Gastroesophageal sphincter (tissue), 3 donors: ENCODE measurements around the gene LIF.

Experiments used
- EP300 ChIP-seq: sonication (generic); formaldehyde crosslinking; IDR thresholded peaks from one replicate; pipeline ENCODE4 v1.6.1; 2017; ENCODE audit warnings: antibody characterized with exemption, mild to moderate bottlenecking
- POLR2A ChIP-seq, 2 donors: fragments of 450-650 bp; IDR thresholded peaks; one replicate each; pipeline ENCODE4 v1.6.1; 2017; ENCODE audit warnings: antibody characterized with exemption in 2 of 2, mild to moderate bottlenecking in 2 of 2, moderate library complexity in 1 of 2
- POLR2AphosphoS5 ChIP-seq: sonication (generic); formaldehyde crosslinking; IDR thresholded peaks from one replicate; pipeline ENCODE4 v1.6.1; 2017; ENCODE audit warnings: antibody characterized with exemption
- TF ChIP-seq, protein P1 (sequence below), 4 experiments: fragments of 200-600 bp in 2 of 4; fragments of 450-650 bp in 2 of 4; sonication (generic) in 1 of 4; IDR thresholded peaks; one replicate each; pipeline ENCODE4 v1.5.1; 2017 to 2019; ENCODE audit warnings: antibody characterized with exemption in 4 of 4, mild to moderate bottlenecking in 2 of 4, moderate library complexity in 2 of 4

- TF ChIP-seq, protein P1, sequence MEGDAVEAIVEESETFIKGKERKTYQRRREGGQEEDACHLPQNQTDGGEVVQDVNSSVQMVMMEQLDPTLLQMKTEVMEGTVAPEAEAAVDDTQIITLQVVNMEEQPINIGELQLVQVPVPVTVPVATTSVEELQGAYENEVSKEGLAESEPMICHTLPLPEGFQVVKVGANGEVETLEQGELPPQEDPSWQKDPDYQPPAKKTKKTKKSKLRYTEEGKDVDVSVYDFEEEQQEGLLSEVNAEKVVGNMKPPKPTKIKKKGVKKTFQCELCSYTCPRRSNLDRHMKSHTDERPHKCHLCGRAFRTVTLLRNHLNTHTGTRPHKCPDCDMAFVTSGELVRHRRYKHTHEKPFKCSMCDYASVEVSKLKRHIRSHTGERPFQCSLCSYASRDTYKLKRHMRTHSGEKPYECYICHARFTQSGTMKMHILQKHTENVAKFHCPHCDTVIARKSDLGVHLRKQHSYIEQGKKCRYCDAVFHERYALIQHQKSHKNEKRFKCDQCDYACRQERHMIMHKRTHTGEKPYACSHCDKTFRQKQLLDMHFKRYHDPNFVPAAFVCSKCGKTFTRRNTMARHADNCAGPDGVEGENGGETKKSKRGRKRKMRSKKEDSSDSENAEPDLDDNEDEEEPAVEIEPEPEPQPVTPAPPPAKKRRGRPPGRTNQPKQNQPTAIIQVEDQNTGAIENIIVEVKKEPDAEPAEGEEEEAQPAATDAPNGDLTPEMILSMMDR (IDR thresholded peaks at IDR 0.05), result no peak
- no peak for TF ChIP-seq POLR2AphosphoS5
- TF ChIP-seq POLR2A (IDR thresholded peaks at IDR 0.05), result no peak
- no peak for TF ChIP-seq EP300
These were observed 46.5 kb upstream of the LIF start for GRCh38 chr22:30293026-30293425.
